Ascending aorta (tissue), 2 donors: Measurements from ENCODE around the gene PAFAH1B1. TPM values are rescaled to one million over a fixed set of nuclear protein-coding genes. Genes with fewer than 3 reads are reported as not detected.
"Not testable (repeated sequence)": the region's sequence is repeated elsewhere in the genome, so short reads cannot be mapped to it uniquely, and the experiment has no call there.

Experiments used
- DNase-seq, 2 donors: peaks; one replicate each; pipeline ENCODE4 v3.0.0-alpha.2; 2019; ENCODE audit warnings: low spot score in 2 of 2
- H3K27ac ChIP-seq, 2 donors: fragments of 200-600 bp; sonication (generic); one replicate each; pipeline ENCODE4 v1.5.1; 2016 to 2017; ENCODE audit warnings: mild to moderate bottlenecking in 1 of 2
- H3K27me3 ChIP-seq: fragments of 200-600 bp; sonication (generic); one replicate; pipeline ENCODE4 v1.5.1; 2017
- H3K36me3 ChIP-seq, 2 donors: fragments of 200-600 bp; sonication (generic); one replicate each; pipeline ENCODE4 v1.5.1; 2016
- H3K4me1 ChIP-seq, 2 donors: fragments of 200-600 bp; sonication (generic); one replicate each; pipeline ENCODE4 v1.5.1; 2016 to 2017; ENCODE audit warnings: mild to moderate bottlenecking in 1 of 2
- H3K4me3 ChIP-seq, 2 donors: fragments of 200-600 bp; sonication (generic); one replicate each; pipeline ENCODE4 v1.5.1; 2016 to 2017; ENCODE audit warnings: mild to moderate bottlenecking in 1 of 2
- H3K9me3 ChIP-seq, 2 donors: fragments of 200-600 bp; sonication (generic); one replicate each; pipeline ENCODE4 v1.5.1; 2016
- CTCF ChIP-seq, 3 experiments: fragments of 200-600 bp in 2 of 3; fragments of 450-650 bp in 1 of 3; sonication (generic) in 2 of 3; IDR thresholded peaks; one replicate each; pipeline ENCODE4 v1.5.1; 2016 to 2019; ENCODE audit warnings: antibody characterized with exemption in 3 of 3, mild to moderate bottlenecking in 1 of 3, moderate library complexity in 1 of 3
- intact Hi-C: fragments of 100-400 bp; cut with DNase I; formaldehyde crosslinking; loops from one replicate; pipeline ENCODE4 v1.15.1; 2023
- total RNA-seq: library from RNA; depleted of rRNA; stranded (reverse); fragments of >200 nt; gene quantifications from one replicate; pipeline ENCODE4 v1.1.0, GENCODE V29; 2016

Gene PAFAH1B1
- total RNA-seq, 1 donor from 2014 or later = 29.6 TPM

- no peak for TF ChIP-seq CTCF (IDR thresholded peaks at IDR 0.05)
- peaks cover 0 to 4% of the 10 kb centered on the region in 2 donors for H3K4me1 ChIP-seq
- H3K27ac ChIP-seq = no peak overlapping the region
- DNase-seq = no peak
- H3K9me3 ChIP-seq = no peaks in the 10 kb centered on the region
- no peaks in the 10 kb centered on the region for H3K27me3 ChIP-seq
- peaks cover 6 to 9% of the 10 kb centered on the region in 2 donors for H3K36me3 ChIP-seq
- no peak overlapping the region for H3K4me3 ChIP-seq
- intact Hi-C loops = no loop called here
Measured at GRCh38 chr17:2649191-2649590, 55.7 kb downstream of the PAFAH1B1 start.

GRCh38 chr17:2652911-2653310, 59.5 kb downstream of the PAFAH1B1 start:
- not testable (repeated sequence) for H3K27me3 ChIP-seq, DNase-seq, H3K9me3 ChIP-seq, H3K36me3 ChIP-seq, H3K4me3 ChIP-seq
- intact Hi-C loops = loop anchor here (5.0 kb wide), 1 partner anchor 61 kb away; the partner anchor contains the start of gene PAFAH1B1
- H3K4me1 ChIP-seq = peaks cover 0 to 12% of the 10 kb centered on the region in 2 donors
- peak overlapping the region in 1 of 2 donors; percentile 39 for H3K27ac ChIP-seq

GRCh38 chr17:2655546-2655945, 62.1 kb downstream of the PAFAH1B1 start:
- Histone ChIP-seq H3K27me3 (no peaks in the 10 kb centered on the region), H3K36me3 (peaks cover 3 to 14% of the 10 kb centered on the region in 2 donors), H3K4me1 (peaks cover 0 to 16% of the 10 kb centered on the region in 2 donors), H3K4me3 (no peak overlapping the region), H3K9me3 (no peaks in the 10 kb centered on the region), H3K27ac (no peak overlapping the region)
- no peak for DNase-seq
- no peak for TF ChIP-seq CTCF (IDR thresholded peaks at IDR 0.05)
- intact Hi-C loops = no loop called here

GRCh38 chr17:2656283-2656682, 62.8 kb downstream of the PAFAH1B1 start:
- intact Hi-C loops = no loop called here
- Histone ChIP-seq H3K4me1 (peaks cover 0 to 16% of the 10 kb centered on the region in 2 donors), H3K27ac (no peak overlapping the region), H3K9me3 (no peaks in the 10 kb centered on the region), H3K27me3 (no peaks in the 10 kb centered on the region), H3K36me3 (peaks cover 3 to 14% of the 10 kb centered on the region in 2 donors), H3K4me3 (no peak overlapping the region)
- no peak for TF ChIP-seq CTCF (IDR thresholded peaks at IDR 0.05)
- no peak for DNase-seq

- peak overlapping the region in 1 of 2 donors; percentile 6 for H3K27ac ChIP-seq
- H3K36me3 ChIP-seq = peaks cover 3 to 15% of the 10 kb centered on the region in 2 donors
- H3K4me1 ChIP-seq = peaks cover 0 to 16% of the 10 kb centered on the region in 2 donors
- H3K9me3 ChIP-seq, DNase-seq, H3K27me3 ChIP-seq, intact Hi-C loops, H3K4me3 ChIP-seq: not testable (repeated sequence)
Measured at GRCh38 chr17:2659337-2659736, 65.9 kb downstream of the PAFAH1B1 start.

- H3K27me3 ChIP-seq, H3K9me3 ChIP-seq, intact Hi-C loops, H3K4me3 ChIP-seq, H3K27ac ChIP-seq, DNase-seq: not testable (repeated sequence)
- Histone ChIP-seq H3K36me3 (peaks cover 3 to 15% of the 10 kb centered on the region in 2 donors), H3K4me1 (peaks cover 0 to 13% of the 10 kb centered on the region in 2 donors)
Measured at GRCh38 chr17:2660410-2660809, 67.0 kb downstream of the PAFAH1B1 start.

- no peak for DNase-seq
- no peak overlapping the region for H3K27ac ChIP-seq
- no peaks in the 10 kb centered on the region for H3K27me3 ChIP-seq
- no peaks in the 10 kb centered on the region for H3K4me1 ChIP-seq
- intact Hi-C loops = loop anchor here (10.0 kb wide), 1 partner anchor 157 kb away; the partner anchor contains the start of gene METTL16
- no peaks in the 10 kb centered on the region for H3K9me3 ChIP-seq
- TF ChIP-seq CTCF (IDR thresholded peaks at IDR 0.05) = no peak
- peaks cover 56 to 80% of the 10 kb centered on the region in 2 donors for H3K36me3 ChIP-seq
- H3K4me3 ChIP-seq = no peak overlapping the region
Measured at GRCh38 chr17:2672026-2672425, 78.6 kb downstream of the PAFAH1B1 start.

GRCh38 chr17:2679247-2679646, 85.8 kb downstream of the PAFAH1B1 start:
- H3K27ac ChIP-seq, H3K27me3 ChIP-seq, H3K4me1 ChIP-seq, DNase-seq, H3K4me3 ChIP-seq, H3K9me3 ChIP-seq: not testable (repeated sequence)
- intact Hi-C loops = loop anchor here (10.0 kb wide), 1 partner anchor 164 kb away; the partner anchor contains the start of gene METTL16
- H3K36me3 ChIP-seq = peaks cover 52 to 63% of the 10 kb centered on the region in 2 donors
